ENCODE results near the gene TAMALIN. TPM values are rescaled to one million over a fixed set of nuclear protein-coding genes. Genes with fewer than 3 reads are reported as not detected.

The TAMALIN gene
- total RNA-seq, 1 donor = 4.7 TPM

DNA sequence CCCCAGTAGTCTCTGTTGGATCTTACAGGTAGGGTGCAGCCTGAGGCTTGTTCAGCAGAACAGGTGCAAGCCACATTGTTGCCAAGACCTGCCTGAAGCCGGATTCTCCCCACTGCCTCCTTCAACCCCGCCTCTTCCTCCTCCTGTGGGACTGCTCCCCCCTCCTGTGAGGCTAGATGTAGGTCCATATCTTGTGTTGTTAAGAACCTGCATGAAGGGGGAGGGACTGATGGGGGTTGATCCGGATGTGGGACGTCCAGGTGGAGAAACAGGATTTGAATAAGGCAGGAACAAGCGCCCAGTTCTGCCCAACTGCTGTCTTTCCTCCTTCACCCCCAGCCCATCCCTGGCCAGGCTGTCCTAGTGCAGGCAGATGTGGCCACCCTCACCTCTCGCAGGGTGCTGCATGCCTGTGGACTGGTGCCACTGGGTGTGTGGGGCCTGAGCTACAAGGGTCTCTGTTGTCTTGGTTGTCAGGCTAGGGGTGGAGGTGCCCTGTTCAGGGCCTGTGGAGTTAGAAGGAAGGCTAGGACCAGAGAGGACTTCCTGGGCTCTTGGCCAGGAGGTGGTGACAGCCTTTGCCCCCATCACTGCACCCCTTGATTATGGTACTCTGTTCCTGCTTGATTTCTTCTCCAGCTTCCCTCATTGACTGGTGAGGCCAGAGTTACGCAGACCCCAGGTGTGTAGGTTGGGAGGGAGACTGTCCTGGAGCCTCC, 45.9 kb downstream of the TAMALIN start:
- H3K36me3 ChIP-seq (ENCODE audit: insufficient read depth, low read length) = peaks cover 28% of the 10 kb centered on the region
- no peaks in the 10 kb centered on the region for H3K9me3 ChIP-seq (ENCODE audit: low read depth, low read length)
- H3K27ac ChIP-seq (ENCODE audit: low read depth, low read length) = peak overlapping the region; percentile 87
- H3K4me1 ChIP-seq (ENCODE audit: insufficient read depth, low read length) = peaks cover 22% of the 10 kb centered on the region
- peaks cover 22% of the 10 kb centered on the region for H3K79me2 ChIP-seq (ENCODE audit: insufficient read depth, low read length)
- H2AFZ ChIP-seq (ENCODE audit: low read length) = no peak overlapping the region
- H4K20me1 ChIP-seq (ENCODE audit: insufficient read depth, low read length) = peaks cover 8% of the 10 kb centered on the region
- no peaks in the 10 kb centered on the region for H3K27me3 ChIP-seq (ENCODE audit: insufficient read depth, low read length)
- peak overlapping the region; percentile 85 for H3K4me2 ChIP-seq (ENCODE audit: insufficient read depth, low read length)
- TF ChIP-seq, protein P1, sequence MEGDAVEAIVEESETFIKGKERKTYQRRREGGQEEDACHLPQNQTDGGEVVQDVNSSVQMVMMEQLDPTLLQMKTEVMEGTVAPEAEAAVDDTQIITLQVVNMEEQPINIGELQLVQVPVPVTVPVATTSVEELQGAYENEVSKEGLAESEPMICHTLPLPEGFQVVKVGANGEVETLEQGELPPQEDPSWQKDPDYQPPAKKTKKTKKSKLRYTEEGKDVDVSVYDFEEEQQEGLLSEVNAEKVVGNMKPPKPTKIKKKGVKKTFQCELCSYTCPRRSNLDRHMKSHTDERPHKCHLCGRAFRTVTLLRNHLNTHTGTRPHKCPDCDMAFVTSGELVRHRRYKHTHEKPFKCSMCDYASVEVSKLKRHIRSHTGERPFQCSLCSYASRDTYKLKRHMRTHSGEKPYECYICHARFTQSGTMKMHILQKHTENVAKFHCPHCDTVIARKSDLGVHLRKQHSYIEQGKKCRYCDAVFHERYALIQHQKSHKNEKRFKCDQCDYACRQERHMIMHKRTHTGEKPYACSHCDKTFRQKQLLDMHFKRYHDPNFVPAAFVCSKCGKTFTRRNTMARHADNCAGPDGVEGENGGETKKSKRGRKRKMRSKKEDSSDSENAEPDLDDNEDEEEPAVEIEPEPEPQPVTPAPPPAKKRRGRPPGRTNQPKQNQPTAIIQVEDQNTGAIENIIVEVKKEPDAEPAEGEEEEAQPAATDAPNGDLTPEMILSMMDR (IDR thresholded peaks at IDR 0.05; ENCODE audit: extremely low read depth, low read depth, low read length) = no peak
- peak overlapping the region; percentile 75 for H3K4me3 ChIP-seq (ENCODE audit: insufficient read depth, low read length)
- DNase-seq (ENCODE audit: insufficient read length, low spot score, missing footprints) = peak; percentile 80

DNA sequence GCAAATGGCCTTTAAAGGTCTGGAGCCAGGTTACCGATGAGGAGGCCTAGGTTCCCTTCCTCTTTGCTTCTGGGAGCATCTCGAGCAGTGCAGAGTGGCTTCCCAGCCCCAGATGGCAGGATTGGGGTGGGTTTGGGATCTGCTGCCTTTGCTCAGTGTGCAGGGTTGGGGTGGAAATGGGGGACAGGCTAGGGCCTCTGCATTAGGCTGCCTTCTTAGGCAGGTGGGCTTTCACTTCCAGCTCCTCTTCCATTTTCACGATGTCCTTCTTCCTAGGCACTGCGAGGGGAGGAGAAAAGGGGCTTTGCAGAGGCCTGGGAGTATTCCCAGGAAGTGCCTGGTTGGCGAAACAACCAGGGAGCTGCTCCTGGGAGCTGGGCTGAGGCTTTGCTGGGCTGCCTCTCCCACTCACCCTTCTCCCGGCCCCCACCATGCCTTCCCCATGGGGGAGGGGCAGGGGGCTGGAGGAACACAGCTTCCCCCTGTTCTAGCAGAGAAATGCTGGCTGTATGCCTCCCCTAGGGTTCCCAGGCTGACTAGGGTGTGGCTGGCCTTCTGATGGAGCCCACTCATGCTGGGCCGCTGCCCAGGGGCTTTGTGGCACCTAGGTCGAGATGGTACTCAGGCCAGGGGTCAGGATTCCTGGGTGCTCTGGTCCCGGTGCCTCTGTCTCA, 46.9 kb downstream of the TAMALIN start:
- Histone ChIP-seq H3K79me2 (ENCODE audit: insufficient read depth, low read length) (peaks cover 22% of the 10 kb centered on the region), H3K27me3 (ENCODE audit: insufficient read depth, low read length) (no peaks in the 10 kb centered on the region), H3K9me3 (ENCODE audit: low read depth, low read length) (no peaks in the 10 kb centered on the region), H3K4me1 (ENCODE audit: insufficient read depth, low read length) (peaks cover 22% of the 10 kb centered on the region), H3K36me3 (ENCODE audit: insufficient read depth, low read length) (peaks cover 35% of the 10 kb centered on the region), H4K20me1 (ENCODE audit: insufficient read depth, low read length) (peaks cover 8% of the 10 kb centered on the region), H3K4me3 (ENCODE audit: insufficient read depth, low read length) (peak overlapping the region; percentile 75), H3K4me2 (ENCODE audit: insufficient read depth, low read length) (peak overlapping the region; percentile 85), H2AFZ (ENCODE audit: low read length) (no peak overlapping the region), H3K27ac (ENCODE audit: low read depth, low read length) (peak overlapping the region; percentile 87)
- TF ChIP-seq, protein P1 (IDR thresholded peaks at IDR 0.05; ENCODE audit: extremely low read depth, low read depth, low read length) = no peak
- no peak for DNase-seq (ENCODE audit: insufficient read length, low spot score, missing footprints)

DNA sequence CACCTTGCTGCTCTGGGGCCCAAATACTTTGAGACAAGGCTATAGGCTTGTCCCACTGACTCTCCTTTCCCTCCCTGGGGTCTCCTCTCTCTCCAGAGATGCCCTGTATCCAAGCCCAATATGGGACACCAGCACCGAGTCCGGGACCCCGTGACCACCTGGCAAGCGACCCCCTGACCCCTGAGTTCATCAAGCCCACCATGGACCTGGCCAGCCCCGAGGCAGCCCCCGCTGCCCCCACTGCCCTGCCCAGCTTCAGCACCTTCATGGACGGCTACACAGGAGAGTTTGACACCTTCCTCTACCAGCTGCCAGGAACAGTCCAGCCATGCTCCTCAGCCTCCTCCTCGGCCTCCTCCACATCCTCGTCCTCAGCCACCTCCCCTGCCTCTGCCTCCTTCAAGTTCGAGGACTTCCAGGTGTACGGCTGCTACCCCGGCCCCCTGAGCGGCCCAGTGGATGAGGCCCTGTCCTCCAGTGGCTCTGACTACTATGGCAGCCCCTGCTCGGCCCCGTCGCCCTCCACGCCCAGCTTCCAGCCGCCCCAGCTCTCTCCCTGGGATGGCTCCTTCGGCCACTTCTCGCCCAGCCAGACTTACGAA, 47.6 kb downstream of the TAMALIN start:
- DNase-seq (ENCODE audit: insufficient read length, low spot score, missing footprints) = no peak
- Histone ChIP-seq H2AFZ (ENCODE audit: low read length) (no peak overlapping the region), H3K4me1 (ENCODE audit: insufficient read depth, low read length) (peaks cover 22% of the 10 kb centered on the region), H4K20me1 (ENCODE audit: insufficient read depth, low read length) (peaks cover 8% of the 10 kb centered on the region), H3K79me2 (ENCODE audit: insufficient read depth, low read length) (peaks cover 22% of the 10 kb centered on the region), H3K27me3 (ENCODE audit: insufficient read depth, low read length) (no peaks in the 10 kb centered on the region), H3K4me3 (ENCODE audit: insufficient read depth, low read length) (no peak overlapping the region), H3K27ac (ENCODE audit: low read depth, low read length) (no peak overlapping the region), H3K36me3 (ENCODE audit: insufficient read depth, low read length) (peaks cover 35% of the 10 kb centered on the region), H3K4me2 (ENCODE audit: insufficient read depth, low read length) (no peak overlapping the region), H3K9me3 (ENCODE audit: low read depth, low read length) (no peaks in the 10 kb centered on the region)
- TF ChIP-seq, protein P1 (IDR thresholded peaks at IDR 0.05; ENCODE audit: extremely low read depth, low read depth, low read length) = no peak

Measured in osteoblast (primary cell).